ENCODE results near the gene LGR5.

Gene LGR5

DNA sequence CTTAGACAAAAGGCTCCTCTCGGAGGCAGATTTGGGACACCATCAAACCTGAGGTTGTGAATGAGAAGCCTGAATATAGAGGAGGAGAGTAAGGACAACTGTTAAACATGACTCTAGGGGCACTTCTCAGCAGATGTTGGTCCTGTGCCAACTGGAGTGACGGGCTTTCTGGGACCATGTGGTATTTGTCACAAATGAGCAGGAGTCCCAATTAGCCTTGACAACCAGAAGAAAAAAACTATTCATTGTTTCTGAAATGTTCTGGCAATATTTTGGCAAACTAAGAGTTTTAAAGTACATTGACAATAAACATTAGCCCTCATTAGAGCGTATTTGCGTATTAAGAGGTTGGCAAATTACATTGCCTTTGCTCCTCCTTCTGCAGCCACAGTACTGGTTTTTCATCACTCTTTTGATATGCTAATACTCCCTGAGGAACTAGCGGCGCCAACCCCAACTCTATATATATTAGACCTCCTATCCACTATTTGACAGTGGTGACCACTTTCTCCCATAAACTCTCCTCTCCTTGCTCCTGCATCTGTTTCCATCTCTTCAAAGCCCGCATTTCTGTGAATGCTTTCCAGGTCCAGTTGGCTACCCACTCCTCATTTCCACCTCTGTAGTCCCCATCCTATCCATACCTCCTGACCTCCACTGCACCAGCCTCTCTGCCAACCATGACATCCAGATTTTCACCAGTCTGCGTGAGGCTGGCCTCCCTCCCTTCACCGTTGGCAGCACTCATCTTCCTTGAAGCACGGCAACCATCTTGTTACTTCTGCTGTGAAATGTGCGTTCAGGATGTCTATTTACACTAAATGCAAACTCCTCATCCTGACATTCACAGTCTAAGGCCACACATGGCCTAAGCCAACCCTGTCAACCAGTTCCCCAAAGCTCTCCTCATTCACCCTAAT, 123.3 kb downstream of the LGR5 start:
- Histone ChIP-seq H3K27ac (ENCODE audit: low read length) (no peak overlapping the region), H3K4me1 (ENCODE audit: insufficient read depth, low read length) (no peaks in the 10 kb centered on the region), H3K4me3 (ENCODE audit: low read depth in 1 of 2, low read length in 2 of 2) (no peak overlapping the region), H3K79me2 (ENCODE audit: insufficient read depth, low read length) (no peaks in the 10 kb centered on the region), H3K36me3 (ENCODE audit: insufficient read depth, low read length) (no peaks in the 10 kb centered on the region), H3K27me3 (ENCODE audit: insufficient read depth, low read length, poor library complexity) (no peaks in the 10 kb centered on the region), H4K20me1 (ENCODE audit: insufficient read depth, low read length) (no peaks in the 10 kb centered on the region), H3K9me3 (ENCODE audit: insufficient read depth, low read length, severe bottlenecking) (no peaks in the 10 kb centered on the region), H2AFZ (ENCODE audit: low read depth, low read length) (no peak overlapping the region), H3K9ac (ENCODE audit: low read depth, low read length) (no peak overlapping the region), H3K4me2 (ENCODE audit: insufficient read depth, low read length) (no peak overlapping the region)
- TF ChIP-seq CTCF (IDR thresholded peaks at IDR 0.05; ENCODE audit: borderline replicate concordance, extremely low read depth, low read length, poor library complexity, severe bottlenecking) (no peak), EZH2 (IDR thresholded peaks at IDR 0.05; ENCODE audit: borderline replicate concordance, low read depth, low read length, severe bottlenecking) (no peak)
- no peak for ATAC-seq (ENCODE audit: insufficient read depth, low read depth)
- DNase-seq = no peak

DNA sequence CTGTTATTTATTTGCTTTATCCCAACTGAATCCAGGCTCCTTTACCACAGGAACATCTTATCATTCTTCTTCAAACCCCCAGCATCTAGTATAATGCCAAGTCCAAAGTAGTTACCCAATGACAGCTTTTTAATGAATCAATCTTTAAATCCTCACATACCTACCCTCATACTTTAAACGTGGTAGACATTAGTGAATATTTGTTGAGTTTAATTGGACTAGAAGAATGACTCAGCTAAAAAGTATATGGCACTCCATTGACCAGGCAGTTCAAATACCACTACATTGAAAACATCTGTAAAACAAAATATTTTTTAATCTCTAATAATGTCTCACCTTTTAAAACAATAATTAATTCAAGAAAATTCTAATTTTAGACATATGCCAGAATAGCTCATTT, 125.9 kb downstream of the LGR5 start:
- Histone ChIP-seq H3K27ac (ENCODE audit: low read length) (no peak overlapping the region), H3K4me2 (ENCODE audit: insufficient read depth, low read length) (no peak overlapping the region), H3K4me3 (ENCODE audit: low read depth in 1 of 2, low read length in 2 of 2) (no peak overlapping the region), H4K20me1 (ENCODE audit: insufficient read depth, low read length) (no peaks in the 10 kb centered on the region), H3K27me3 (ENCODE audit: insufficient read depth, low read length, poor library complexity) (no peaks in the 10 kb centered on the region), H3K9ac (ENCODE audit: low read depth, low read length) (no peak overlapping the region), H3K79me2 (ENCODE audit: insufficient read depth, low read length) (no peaks in the 10 kb centered on the region), H3K4me1 (ENCODE audit: insufficient read depth, low read length) (no peaks in the 10 kb centered on the region), H2AFZ (ENCODE audit: low read depth, low read length) (no peak overlapping the region), H3K9me3 (ENCODE audit: insufficient read depth, low read length, severe bottlenecking) (no peaks in the 10 kb centered on the region), H3K36me3 (ENCODE audit: insufficient read depth, low read length) (no peaks in the 10 kb centered on the region)
- ATAC-seq (ENCODE audit: insufficient read depth, low read depth) (no peak), DNase-seq (no peak)
- no peak for TF ChIP-seq CTCF (IDR thresholded peaks at IDR 0.05; ENCODE audit: borderline replicate concordance, extremely low read depth, low read length, poor library complexity, severe bottlenecking)
- no peak for TF ChIP-seq EZH2 (IDR thresholded peaks at IDR 0.05; ENCODE audit: borderline replicate concordance, low read depth, low read length, severe bottlenecking)

- Histone ChIP-seq H3K27ac (ENCODE audit: low read length) (no peak overlapping the region), H3K4me1 (ENCODE audit: insufficient read depth, low read length) (no peaks in the 10 kb centered on the region), H3K79me2 (ENCODE audit: insufficient read depth, low read length) (no peaks in the 10 kb centered on the region), H3K36me3 (ENCODE audit: insufficient read depth, low read length) (no peaks in the 10 kb centered on the region), H3K9ac (ENCODE audit: low read depth, low read length) (no peak overlapping the region), H3K4me2 (ENCODE audit: insufficient read depth, low read length) (no peak overlapping the region), H2AFZ (ENCODE audit: low read depth, low read length) (no peak overlapping the region), H3K4me3 (ENCODE audit: low read depth in 1 of 2, low read length in 2 of 2) (no peak overlapping the region), H3K27me3 (ENCODE audit: insufficient read depth, low read length, poor library complexity) (no peaks in the 10 kb centered on the region), H3K9me3 (ENCODE audit: insufficient read depth, low read length, severe bottlenecking) (no peaks in the 10 kb centered on the region), H4K20me1 (ENCODE audit: insufficient read depth, low read length) (no peaks in the 10 kb centered on the region)
- TF ChIP-seq EZH2 (IDR thresholded peaks at IDR 0.05; ENCODE audit: borderline replicate concordance, low read depth, low read length, severe bottlenecking) = no peak
- no peak for TF ChIP-seq CTCF (IDR thresholded peaks at IDR 0.05; ENCODE audit: borderline replicate concordance, extremely low read depth, low read length, poor library complexity, severe bottlenecking)
- no peak for ATAC-seq (ENCODE audit: insufficient read depth, low read depth)
- no peak for DNase-seq
Measured at GRCh38 chr12:71566655-71567054, 127.1 kb downstream of the LGR5 start.

Data from DND-41 (cell line).